Progenitor cell of endocrine pancreas (in vitro differentiated cells): ENCODE measurements around the gene MARCHF10. TPM values are rescaled to one million over a fixed set of nuclear protein-coding genes. Genes with fewer than 3 reads are reported as not detected.

Experiments used
- DNase-seq: peaks from one replicate; pipeline ENCODE4 v3.0.0; 2021; ENCODE audit warnings: low spot score; ENCODE audit not compliant: unreplicated experiment
- H3K27ac Mint-ChIP-seq: 2 replicates; pipeline ENCODE4 v1.8.0; 2021; ENCODE audit warnings: mild to moderate bottlenecking, moderate library complexity, mixed read lengths
- H3K27me3 Mint-ChIP-seq: 2 replicates; pipeline ENCODE4 v1.8.0; 2021; ENCODE audit warnings: mixed read lengths
- H3K36me3 Mint-ChIP-seq: 2 replicates; pipeline ENCODE4 v1.8.0; 2022; ENCODE audit warnings: mixed read lengths; ENCODE audit not compliant: insufficient read depth
- H3K4me1 Mint-ChIP-seq: 2 replicates; pipeline ENCODE4 v1.8.0; 2021; ENCODE audit warnings: low read depth, mixed read lengths
- H3K4me3 Mint-ChIP-seq: 2 replicates; pipeline ENCODE4 v1.8.0; 2021; ENCODE audit warnings: low read depth, mild to moderate bottlenecking, moderate library complexity, mixed read lengths
- H3K9me3 Mint-ChIP-seq: 2 replicates; pipeline ENCODE4 v1.8.0; 2021; ENCODE audit warnings: low read depth, mixed read lengths
- CTCF ChIP-seq: fragments of 200-600 bp; sonication (generic); IDR thresholded peaks from one replicate; pipeline ENCODE4 v1.5.0; 2021; ENCODE audit warnings: antibody characterized with exemption, mild to moderate bottlenecking; ENCODE audit not compliant: unreplicated experiment
- total RNA-seq: library from RNA; stranded (reverse); gene quantifications from 2 replicates; pipeline ENCODE4 v1.2.1, GENCODE V29; 2021

MARCHF10 gene
- total RNA-seq, 1 donor from 2014 or later: not detected

- H3K27me3 Mint-ChIP-seq: peaks cover 25% of the 10 kb centered on the region
- no peaks in the 10 kb centered on the region for H3K4me1 Mint-ChIP-seq
- DNase-seq: no peak
- no peaks in the 10 kb centered on the region for H3K9me3 Mint-ChIP-seq
- no peak overlapping the region for H3K4me3 Mint-ChIP-seq
- no peak overlapping the region for H3K27ac Mint-ChIP-seq
- no peaks in the 10 kb centered on the region for H3K36me3 Mint-ChIP-seq
- TF ChIP-seq CTCF: no peak
Measured at GRCh38 chr17:62713086-62713881, 94.8 kb downstream of the MARCHF10 start.

GRCh38 chr17:62712171-62712581, 95.9 kb downstream of the MARCHF10 start:
- Mint-ChIP-seq H3K27me3 (peaks cover 25% of the 10 kb centered on the region), H3K27ac (no peak overlapping the region), H3K9me3 (no peaks in the 10 kb centered on the region), H3K4me3 (no peak overlapping the region), H3K4me1 (no peaks in the 10 kb centered on the region), H3K36me3 (peaks cover 1% of the 10 kb centered on the region)
- no peak for TF ChIP-seq CTCF
- DNase-seq: no peak

- Mint-ChIP-seq H3K27ac (no peak overlapping the region), H3K9me3 (no peaks in the 10 kb centered on the region), H3K36me3 (peaks cover 2% of the 10 kb centered on the region), H3K4me1 (peaks cover 9% of the 10 kb centered on the region), H3K4me3 (no peak overlapping the region), H3K27me3 (peaks cover 49% of the 10 kb centered on the region)
- no peak for TF ChIP-seq CTCF
- DNase-seq: no peak
Measured at GRCh38 chr17:62708587-62708986, 99.5 kb downstream of the MARCHF10 start.

GRCh38 chr17:62707425-62707739, 100.7 kb downstream of the MARCHF10 start:
- peaks cover 58% of the 10 kb centered on the region for H3K27me3 Mint-ChIP-seq
- no peaks in the 10 kb centered on the region for H3K9me3 Mint-ChIP-seq
- H3K36me3 Mint-ChIP-seq: peaks cover 2% of the 10 kb centered on the region
- H3K4me1 Mint-ChIP-seq: peaks cover 9% of the 10 kb centered on the region
- no peak for DNase-seq
- H3K27ac Mint-ChIP-seq: no peak overlapping the region
- no peak overlapping the region for H3K4me3 Mint-ChIP-seq
- no peak for TF ChIP-seq CTCF

GRCh38 chr17:62706598-62707424, 101.3 kb downstream of the MARCHF10 start:
- Mint-ChIP-seq H3K27me3 (peaks cover 60% of the 10 kb centered on the region), H3K36me3 (peaks cover 2% of the 10 kb centered on the region), H3K4me1 (peaks cover 9% of the 10 kb centered on the region), H3K9me3 (no peaks in the 10 kb centered on the region), H3K4me3 (no peak overlapping the region), H3K27ac (no peak overlapping the region)
- DNase-seq: peak; percentile 6
- no peak for TF ChIP-seq CTCF
